HG02943 (cell line): ENCODE measurements around the gene SPRR5.

Experiments
- ATAC-seq: cut with Tn5 transposase; IDR thresholded peaks from one replicate; pipeline ENCODE4 v1.9.1; 2021; ENCODE audit warnings: mild to moderate bottlenecking, low read depth, moderate library complexity; ENCODE audit not compliant: unreplicated experiment

The SPRR5 gene

GRCh38 chr1:152981146-152981871, 34.3 kb downstream of the SPRR5 start:
- no peak for ATAC-seq

- ATAC-seq = no peak
Measured at GRCh38 chr1:152982076-152982475, 35.1 kb downstream of the SPRR5 start.

GRCh38 chr1:152983234-152983633, 36.2 kb downstream of the SPRR5 start:
- ATAC-seq = no peak

DNA sequence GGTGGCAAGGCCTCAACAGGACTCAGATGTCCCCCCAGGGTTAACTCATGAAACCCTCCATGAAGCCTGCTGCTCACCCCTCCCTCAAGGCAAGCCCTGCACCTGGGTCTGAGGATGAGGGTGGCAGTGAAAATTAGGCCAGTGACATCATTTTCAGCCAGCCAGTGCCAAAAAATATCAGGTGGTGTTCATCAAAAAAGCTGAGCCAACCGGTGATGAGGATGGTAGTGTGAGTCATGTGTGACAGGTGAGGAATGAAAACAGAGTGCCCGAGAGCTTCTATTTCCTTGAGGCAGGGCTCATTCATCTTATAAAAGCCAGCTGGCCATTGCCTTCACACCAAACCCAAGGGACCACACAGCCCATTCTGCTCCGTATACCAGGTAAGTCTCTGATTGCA, 36.7 kb downstream of the SPRR5 start, which contains the start of gene SPRR1A:
Gene SPRR1A (plus strand): TSS at position 339 of the 400 bp plus-strand sequence. CDS start 1,150 bp downstream, outside the sequence.
- ATAC-seq = no peak

GRCh38 chr1:152986578-152986977, 39.6 kb downstream of the SPRR5 start:
- ATAC-seq = no peak

DNA sequence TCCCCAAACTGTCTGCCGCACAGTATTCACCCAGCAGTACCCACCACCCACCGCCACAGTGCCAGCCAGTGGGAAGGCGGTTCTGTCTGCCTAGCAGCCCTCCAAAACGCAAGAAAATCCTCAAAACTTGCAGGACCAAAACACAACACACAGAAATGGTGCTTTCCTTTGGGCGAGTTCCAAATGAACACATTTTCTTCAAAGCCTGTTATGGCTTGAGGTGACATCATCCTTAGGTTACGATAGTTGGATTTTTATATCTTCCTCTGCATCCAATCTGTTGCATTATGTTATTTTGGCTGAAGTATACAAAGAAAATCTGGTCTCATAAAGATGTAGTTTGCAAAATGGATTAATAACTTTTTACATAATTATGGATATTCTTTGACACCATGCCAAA, 46.2 kb downstream of the SPRR5 start:
- ATAC-seq = no peak

GRCh38 chr1:152995842-152996241, 48.8 kb downstream of the SPRR5 start:
- no peak for ATAC-seq

DNA sequence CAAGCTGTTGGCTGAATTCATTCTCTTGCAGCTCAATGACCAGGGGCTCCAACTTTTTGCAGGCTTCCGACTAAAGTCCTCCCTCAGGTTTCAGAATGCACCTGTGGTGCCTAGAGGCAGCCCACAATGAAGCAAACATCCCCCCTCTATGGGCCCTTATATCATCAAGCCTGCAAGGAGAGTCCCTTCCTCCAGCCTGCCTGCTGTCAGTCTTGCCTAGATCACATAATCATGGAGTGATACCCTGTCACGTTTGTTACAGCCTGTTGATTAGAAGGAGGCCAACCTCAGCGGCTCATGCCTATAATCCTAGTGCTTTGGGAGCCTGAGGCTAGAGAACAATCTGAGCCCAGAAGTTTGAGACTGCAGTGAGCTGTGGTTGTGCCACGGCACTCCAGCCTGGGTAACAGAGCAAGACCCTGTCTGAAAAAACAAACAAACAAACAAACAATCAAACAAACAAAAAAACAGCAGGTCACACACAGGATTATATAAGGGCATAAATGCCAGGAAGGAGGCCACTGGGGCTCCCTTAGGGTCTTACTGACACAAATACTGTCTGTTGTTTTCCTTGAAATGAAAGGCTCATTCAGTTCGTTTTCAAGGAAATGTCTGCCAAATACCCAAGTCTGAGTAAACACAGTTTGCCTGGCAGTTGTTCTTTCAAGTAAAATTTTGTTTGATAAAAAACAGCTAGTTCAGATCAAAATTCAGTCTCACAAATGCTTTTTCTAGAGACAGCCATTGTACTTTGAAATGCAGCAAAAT, 49.8 kb downstream of the SPRR5 start:
- ATAC-seq = no peak

- ATAC-seq = no peak
Measured at GRCh38 chr1:152997901-152998300, 50.9 kb downstream of the SPRR5 start.

- ATAC-seq = no peak
Measured at GRCh38 chr1:152998476-152998875, 51.5 kb downstream of the SPRR5 start.
